ENCODE measurements around the gene CRABP2.

DNA sequence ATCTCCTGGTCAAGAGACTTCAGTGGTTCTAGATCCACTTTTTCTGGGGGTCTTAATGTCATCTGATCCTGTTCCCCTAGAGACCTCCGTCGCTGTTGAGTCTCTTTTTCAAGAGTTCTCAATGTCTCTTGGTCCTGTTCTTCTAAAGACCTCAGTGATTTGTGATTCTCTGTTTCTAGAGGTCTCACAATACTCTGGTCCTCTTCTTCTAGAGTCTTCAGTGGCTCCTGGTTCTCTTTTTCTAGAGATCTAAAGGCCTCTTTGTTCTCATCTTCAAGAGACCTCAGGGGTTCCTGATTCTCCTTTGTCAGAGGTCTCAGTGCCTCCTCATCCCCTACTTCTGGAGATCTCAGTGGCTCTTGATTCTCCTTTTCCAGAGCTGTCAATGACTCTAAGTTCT lies 33.6 kb downstream of the CRABP2 start:
- TF ChIP-seq, protein P1, sequence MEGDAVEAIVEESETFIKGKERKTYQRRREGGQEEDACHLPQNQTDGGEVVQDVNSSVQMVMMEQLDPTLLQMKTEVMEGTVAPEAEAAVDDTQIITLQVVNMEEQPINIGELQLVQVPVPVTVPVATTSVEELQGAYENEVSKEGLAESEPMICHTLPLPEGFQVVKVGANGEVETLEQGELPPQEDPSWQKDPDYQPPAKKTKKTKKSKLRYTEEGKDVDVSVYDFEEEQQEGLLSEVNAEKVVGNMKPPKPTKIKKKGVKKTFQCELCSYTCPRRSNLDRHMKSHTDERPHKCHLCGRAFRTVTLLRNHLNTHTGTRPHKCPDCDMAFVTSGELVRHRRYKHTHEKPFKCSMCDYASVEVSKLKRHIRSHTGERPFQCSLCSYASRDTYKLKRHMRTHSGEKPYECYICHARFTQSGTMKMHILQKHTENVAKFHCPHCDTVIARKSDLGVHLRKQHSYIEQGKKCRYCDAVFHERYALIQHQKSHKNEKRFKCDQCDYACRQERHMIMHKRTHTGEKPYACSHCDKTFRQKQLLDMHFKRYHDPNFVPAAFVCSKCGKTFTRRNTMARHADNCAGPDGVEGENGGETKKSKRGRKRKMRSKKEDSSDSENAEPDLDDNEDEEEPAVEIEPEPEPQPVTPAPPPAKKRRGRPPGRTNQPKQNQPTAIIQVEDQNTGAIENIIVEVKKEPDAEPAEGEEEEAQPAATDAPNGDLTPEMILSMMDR (conservative IDR thresholded peaks at IDR 0.05; ENCODE audit: low read depth, low read length), result no peak
- TF ChIP-seq FOS (IDR thresholded peaks at IDR 0.05; ENCODE audit: low read depth, low read length), result no peak
- no peak for TF ChIP-seq POLR2A (IDR thresholded peaks at IDR 0.05; ENCODE audit: low read depth, low read length)
- TF ChIP-seq, protein P2, sequence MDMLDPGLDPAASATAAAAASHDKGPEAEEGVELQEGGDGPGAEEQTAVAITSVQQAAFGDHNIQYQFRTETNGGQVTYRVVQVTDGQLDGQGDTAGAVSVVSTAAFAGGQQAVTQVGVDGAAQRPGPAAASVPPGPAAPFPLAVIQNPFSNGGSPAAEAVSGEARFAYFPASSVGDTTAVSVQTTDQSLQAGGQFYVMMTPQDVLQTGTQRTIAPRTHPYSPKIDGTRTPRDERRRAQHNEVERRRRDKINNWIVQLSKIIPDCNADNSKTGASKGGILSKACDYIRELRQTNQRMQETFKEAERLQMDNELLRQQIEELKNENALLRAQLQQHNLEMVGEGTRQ (IDR thresholded peaks at IDR 0.05; ENCODE audit: low read depth, low read length), result no peak
- TF ChIP-seq RCOR1 (IDR thresholded peaks at IDR 0.05; ENCODE audit: insufficient replicate concordance, low read length), result no peak
- TF ChIP-seq MAFK (IDR thresholded peaks at IDR 0.05; ENCODE audit: low read depth, low read length), result no peak
- TF ChIP-seq RFX5 (IDR thresholded peaks at IDR 0.05; ENCODE audit: low read depth, low read length), result no peak
- TF ChIP-seq CHD1 (IDR thresholded peaks at IDR 0.05; ENCODE audit: low read depth, low read length), result no peak
- no peak for TF ChIP-seq MXI1 (IDR thresholded peaks at IDR 0.05; ENCODE audit: borderline replicate concordance, low read depth, low read length)
